DND-41 (cell line): Measurements from ENCODE around the gene CNPPD1.

Experiments used
- ATAC-seq: fragments of 200-7000 bp; cut with Tn5 transposase; 3 replicates; pipeline ENCODE4 v1.9.1; 2021; ENCODE audit warnings: low read depth; ENCODE audit not compliant: insufficient read depth
- DNase-seq: peaks from one replicate; pipeline ENCODE4 v3.0.0-alpha.2; 2020
- H2AFZ ChIP-seq: 2 replicates; pipeline ENCODE4 v1.6.0; 2012; ENCODE audit warnings: low read depth, low read length
- H3K27ac ChIP-seq: 2 replicates; pipeline ENCODE4 v1.5.1; 2012; ENCODE audit warnings: low read length, inconsistent platforms
- H3K27me3 ChIP-seq: fragments of 200-600 bp; sonication (generic); 2 replicates; pipeline ENCODE4 v1.6.0; 2012; ENCODE audit warnings: low read length, mild to moderate bottlenecking, inconsistent platforms; ENCODE audit not compliant: insufficient read depth, poor library complexity
- H3K36me3 ChIP-seq: 2 replicates; pipeline ENCODE4 v1.5.1; 2012; ENCODE audit warnings: low read length, inconsistent platforms; ENCODE audit not compliant: insufficient read depth
- H3K4me1 ChIP-seq: 2 replicates; pipeline ENCODE4 v1.5.1; 2012; ENCODE audit warnings: mild to moderate bottlenecking, low read length; ENCODE audit not compliant: insufficient read depth
- H3K4me2 ChIP-seq: 2 replicates; pipeline ENCODE4 v1.6.0; 2012; ENCODE audit warnings: mild to moderate bottlenecking, moderate library complexity, low read length, inconsistent platforms; ENCODE audit not compliant: insufficient read depth
- H3K4me3 ChIP-seq, 2 experiments: fragments of 200-600 bp in 1 of 2; shearing (Covaris generic) in 1 of 2; 2 replicates each; pipeline ENCODE4 v1.5.1; 2012 to 2016; ENCODE audit warnings: inconsistent platforms in 2 of 2, low read length in 2 of 2, mild to moderate bottlenecking in 2 of 2, low read depth in 1 of 2, moderate library complexity in 1 of 2
- H3K79me2 ChIP-seq: 2 replicates; pipeline ENCODE4 v1.6.0; 2012; ENCODE audit warnings: low read length, inconsistent platforms; ENCODE audit not compliant: insufficient read depth
- H3K9ac ChIP-seq: 2 replicates; pipeline ENCODE4 v1.6.0; 2012; ENCODE audit warnings: low read depth, mild to moderate bottlenecking, inconsistent platforms, low read length, moderate library complexity
- H3K9me3 ChIP-seq: 2 replicates; pipeline ENCODE4 v1.5.1; 2012; ENCODE audit warnings: low read length, moderate library complexity, mild to moderate bottlenecking, inconsistent platforms; ENCODE audit not compliant: insufficient read depth, severe bottlenecking
- H4K20me1 ChIP-seq: 2 replicates; pipeline ENCODE4 v1.6.0; 2012; ENCODE audit warnings: low read length; ENCODE audit not compliant: insufficient read depth
- EZH2 ChIP-seq: IDR thresholded peaks from 3 replicates; pipeline ENCODE4 v1.6.1; 2012; ENCODE audit warnings: borderline replicate concordance, low read depth, mild to moderate bottlenecking, moderate library complexity, low read length, inconsistent platforms; ENCODE audit not compliant: severe bottlenecking
- TF ChIP-seq, protein P1 (sequence below): IDR thresholded peaks from 2 replicates; pipeline ENCODE4 v1.5.1; 2012; ENCODE audit warnings: borderline replicate concordance, low read length, moderate library complexity, mild to moderate bottlenecking; ENCODE audit not compliant: poor library complexity, severe bottlenecking; ENCODE audit errors: extremely low read depth

CNPPD1 gene

DNA sequence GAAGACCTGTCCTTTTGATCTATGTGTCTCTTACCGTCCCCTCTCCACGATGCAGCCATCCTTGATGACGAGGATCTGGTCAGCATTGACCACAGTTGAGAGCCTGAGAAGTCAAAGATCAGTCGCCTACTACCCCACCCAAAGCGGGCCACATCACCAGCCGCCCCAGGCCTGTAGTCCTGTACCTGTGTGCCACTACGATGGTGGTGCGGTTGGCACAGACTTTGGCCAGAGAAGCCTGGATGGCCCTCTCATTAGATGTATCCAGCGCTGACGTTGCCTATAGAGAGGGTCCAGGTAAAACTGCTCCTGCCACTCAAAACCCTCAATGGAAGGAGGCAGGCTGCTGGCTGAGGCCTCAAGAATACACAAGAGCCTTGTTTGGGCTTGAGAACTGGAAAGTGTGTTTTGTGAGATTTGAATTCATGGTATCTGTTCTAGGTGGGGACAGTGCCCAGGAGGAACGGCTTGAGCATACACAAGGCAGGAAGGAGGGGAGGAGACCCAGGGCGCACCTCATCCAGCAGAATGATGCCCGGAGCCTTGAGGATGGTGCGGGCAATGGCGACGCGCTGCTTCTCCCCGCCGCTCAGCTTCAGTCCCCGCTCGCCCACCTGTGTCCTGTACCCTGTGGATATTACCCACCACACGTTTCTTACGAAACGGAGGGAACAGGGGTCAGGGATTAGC lies 33.6 kb upstream of the CNPPD1 start:
- no peak overlapping the region for H3K4me2 ChIP-seq
- DNase-seq (no peak), ATAC-seq (no peak)
- no peak overlapping the region for H2AFZ ChIP-seq
- H3K4me1 ChIP-seq: peaks cover 25% of the 10 kb centered on the region
- no peaks in the 10 kb centered on the region for H3K9me3 ChIP-seq
- H4K20me1 ChIP-seq: peaks cover 10% of the 10 kb centered on the region
- peaks cover 48% of the 10 kb centered on the region for H3K36me3 ChIP-seq
- H3K9ac ChIP-seq: no peak overlapping the region
- H3K4me3 ChIP-seq: no peak overlapping the region
- no peak overlapping the region for H3K27ac ChIP-seq
- no peak for TF ChIP-seq EZH2
- TF ChIP-seq, protein P1, sequence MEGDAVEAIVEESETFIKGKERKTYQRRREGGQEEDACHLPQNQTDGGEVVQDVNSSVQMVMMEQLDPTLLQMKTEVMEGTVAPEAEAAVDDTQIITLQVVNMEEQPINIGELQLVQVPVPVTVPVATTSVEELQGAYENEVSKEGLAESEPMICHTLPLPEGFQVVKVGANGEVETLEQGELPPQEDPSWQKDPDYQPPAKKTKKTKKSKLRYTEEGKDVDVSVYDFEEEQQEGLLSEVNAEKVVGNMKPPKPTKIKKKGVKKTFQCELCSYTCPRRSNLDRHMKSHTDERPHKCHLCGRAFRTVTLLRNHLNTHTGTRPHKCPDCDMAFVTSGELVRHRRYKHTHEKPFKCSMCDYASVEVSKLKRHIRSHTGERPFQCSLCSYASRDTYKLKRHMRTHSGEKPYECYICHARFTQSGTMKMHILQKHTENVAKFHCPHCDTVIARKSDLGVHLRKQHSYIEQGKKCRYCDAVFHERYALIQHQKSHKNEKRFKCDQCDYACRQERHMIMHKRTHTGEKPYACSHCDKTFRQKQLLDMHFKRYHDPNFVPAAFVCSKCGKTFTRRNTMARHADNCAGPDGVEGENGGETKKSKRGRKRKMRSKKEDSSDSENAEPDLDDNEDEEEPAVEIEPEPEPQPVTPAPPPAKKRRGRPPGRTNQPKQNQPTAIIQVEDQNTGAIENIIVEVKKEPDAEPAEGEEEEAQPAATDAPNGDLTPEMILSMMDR: no peak
- H3K79me2 ChIP-seq: peaks cover 6% of the 10 kb centered on the region; the same call in 1 of the 2 replicates
- no peaks in the 10 kb centered on the region for H3K27me3 ChIP-seq

DNA sequence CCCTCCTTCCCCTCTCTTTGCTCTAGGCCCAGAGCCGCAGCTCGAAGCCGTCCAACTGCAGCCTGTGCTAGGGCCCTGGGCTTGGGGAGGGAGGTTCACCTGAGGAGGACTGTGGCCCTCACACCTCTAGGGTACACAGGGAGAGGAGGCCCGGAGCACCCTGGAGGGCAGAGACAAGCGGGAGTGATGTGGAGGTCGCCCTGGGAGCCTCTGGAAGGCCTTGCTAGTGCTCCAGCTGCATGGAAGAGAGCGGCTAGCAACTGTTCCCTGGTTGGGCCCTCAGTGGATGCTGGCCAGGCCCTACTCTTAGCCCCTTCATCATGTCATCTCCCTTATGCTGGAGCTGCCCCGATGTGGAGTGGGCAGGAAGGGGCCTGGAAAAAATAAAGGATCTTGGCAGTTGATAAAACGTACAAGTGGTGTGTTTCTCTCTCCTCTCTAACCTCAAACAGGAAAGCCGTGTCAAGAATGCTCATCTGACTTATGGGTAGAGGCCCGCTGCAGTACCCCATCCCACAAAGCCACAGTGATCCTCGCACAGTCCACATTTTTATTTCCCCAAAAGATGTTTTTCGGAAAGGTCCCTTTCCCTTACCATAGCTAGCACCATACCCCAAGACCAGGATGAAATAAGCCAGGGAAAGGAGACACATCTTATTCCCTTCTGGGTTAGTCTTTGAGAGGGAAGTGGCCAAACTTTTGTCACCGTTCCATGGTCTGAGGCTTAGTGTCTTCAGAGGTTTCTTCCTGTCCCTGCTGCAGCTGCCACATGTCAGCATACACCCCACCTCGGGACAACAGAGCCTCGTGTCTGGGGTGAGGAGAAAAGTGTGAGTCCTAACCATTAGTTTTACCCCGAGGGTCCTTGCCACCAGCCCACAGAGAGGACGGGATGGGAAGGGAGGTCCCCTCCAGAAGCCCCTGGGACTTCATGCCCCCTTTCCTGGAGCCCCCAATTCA lies 32.8 kb upstream of the CNPPD1 start:
- Histone ChIP-seq H3K4me1 (peaks cover 25% of the 10 kb centered on the region), H4K20me1 (peaks cover 10% of the 10 kb centered on the region), H2AFZ (no peak overlapping the region), H3K27me3 (no peaks in the 10 kb centered on the region), H3K4me2 (no peak overlapping the region), H3K27ac (no peak overlapping the region), H3K4me3 (no peak overlapping the region), H3K9ac (no peak overlapping the region), H3K79me2 (peaks cover 6% of the 10 kb centered on the region; the same call in 1 of the 2 replicates), H3K36me3 (peaks cover 47% of the 10 kb centered on the region), H3K9me3 (no peaks in the 10 kb centered on the region)
- TF ChIP-seq, protein P1: no peak
- TF ChIP-seq EZH2: no peak
- ATAC-seq (no peak), DNase-seq (no peak)

DNA sequence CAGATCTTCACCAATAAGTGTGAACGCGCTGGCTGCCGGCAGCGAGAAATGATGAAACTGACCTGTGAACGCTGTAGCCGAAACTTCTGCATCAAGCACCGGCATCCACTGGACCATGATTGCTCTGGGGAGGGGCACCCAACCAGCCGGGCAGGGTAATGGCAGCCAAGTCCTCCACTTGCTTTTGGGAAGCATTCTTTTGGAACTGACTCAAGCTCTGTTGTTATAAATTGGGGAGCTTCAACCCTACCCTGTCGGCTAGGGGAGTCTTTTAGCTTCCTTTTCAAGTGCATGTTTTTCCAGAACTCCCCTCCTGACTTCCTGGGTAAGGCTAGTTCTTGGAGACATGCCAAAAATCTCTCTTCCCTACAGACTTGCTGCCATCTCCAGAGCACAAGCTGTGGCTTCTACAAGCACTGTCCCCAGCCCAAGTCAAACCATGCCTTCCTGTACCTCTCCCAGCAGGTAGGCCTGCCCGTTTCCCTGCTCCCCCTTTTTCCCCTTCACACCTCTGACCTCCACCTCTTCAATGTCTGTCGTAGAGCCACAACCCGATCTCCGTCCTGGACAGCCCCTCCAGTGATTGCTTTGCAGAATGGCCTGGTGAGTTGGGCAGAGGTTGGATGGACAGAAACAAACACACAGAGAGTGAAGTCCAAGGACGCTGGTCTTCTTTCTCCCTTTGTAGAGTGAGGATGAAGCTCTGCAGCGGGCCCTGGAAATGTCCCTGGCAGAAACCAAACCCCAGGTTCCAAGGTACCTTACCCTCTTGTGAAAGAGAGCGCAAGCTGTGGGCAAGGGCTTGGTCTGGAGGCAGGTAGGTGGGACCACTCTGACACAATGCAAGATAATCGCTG lies 31.4 kb upstream of the CNPPD1 start:
- no peak for TF ChIP-seq EZH2
- TF ChIP-seq, protein P1: no peak
- Histone ChIP-seq H3K4me1 (peaks cover 25% of the 10 kb centered on the region), H3K4me3 (peak overlapping the region in 1 of 2 experiments; percentile 70; a peak in 2 of 4 replicates), H4K20me1 (peaks cover 10% of the 10 kb centered on the region), H3K9me3 (no peaks in the 10 kb centered on the region), H3K9ac (peak overlapping the region; percentile 57), H3K27me3 (no peaks in the 10 kb centered on the region), H3K4me2 (peak overlapping the region; percentile 75), H3K36me3 (peaks cover 34% of the 10 kb centered on the region), H3K79me2 (peaks cover 6% of the 10 kb centered on the region; the same call in 1 of the 2 replicates), H2AFZ (no peak overlapping the region), H3K27ac (no peak overlapping the region; the same call in 1 of the 2 replicates)
- ATAC-seq (no peak), DNase-seq (no peak)
